ENCODE data around the gene PTPN20.

DNA sequence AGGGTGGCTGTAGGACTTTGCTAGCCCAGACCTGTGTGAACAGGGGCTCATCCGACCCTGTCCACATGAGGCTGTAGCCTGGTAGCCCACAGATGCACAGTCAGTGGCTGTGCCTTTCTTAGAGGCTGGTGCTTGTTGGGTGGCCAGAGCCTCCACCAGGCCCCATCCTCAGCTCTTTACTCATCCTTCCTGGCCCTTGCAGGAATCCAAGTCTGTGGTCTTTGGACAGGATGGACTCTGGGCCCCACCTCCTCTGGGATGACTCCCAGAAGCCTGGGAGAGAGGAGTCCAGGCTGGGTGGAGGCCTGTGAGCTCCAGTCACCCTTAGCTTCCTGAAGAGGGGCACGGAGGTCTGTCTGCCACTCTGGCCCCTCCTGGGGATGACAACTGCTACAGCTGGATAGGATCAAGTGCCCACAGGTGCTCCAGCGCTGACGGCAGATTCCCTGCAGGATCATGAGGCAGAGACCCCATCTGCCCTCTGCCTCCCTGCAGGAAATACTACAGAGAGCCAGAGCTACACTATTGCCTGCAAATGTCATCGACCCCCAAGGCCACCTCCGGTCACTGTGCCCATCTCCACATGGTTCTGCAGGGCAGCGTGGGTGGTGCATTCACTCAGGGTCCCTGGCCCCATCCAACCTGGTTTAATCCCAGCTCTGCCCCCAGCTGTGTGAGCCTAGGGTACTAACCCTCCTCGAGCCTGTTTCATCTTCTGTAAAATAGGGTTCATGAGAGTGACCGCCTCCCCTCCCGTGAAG lies 114.5 kb downstream of the PTPN20 start:
- TF ChIP-seq GATA3 (IDR thresholded peaks at IDR 0.05; ENCODE audit: low read depth, low read length) = no peak
- no peak for TF ChIP-seq GATA2 (IDR thresholded peaks at IDR 0.05; ENCODE audit: low read depth, low read length)
